OCI-LY7 (cell line): ENCODE results near the gene NPC1.

Experiments
- EZH2phosphoT487 ChIP-seq: fragments of 200-600 bp; sonication (generic); IDR thresholded peaks from 2 replicates; pipeline ENCODE4 v1.6.1; 2018; ENCODE audit warnings: low read depth, borderline replicate concordance, mild to moderate bottlenecking, mixed run types, antibody characterized with exemption, low read length, moderate library complexity, mixed read lengths
- TF ChIP-seq, protein P1 (sequence below): fragments of 200-600 bp; sonication (generic); conservative IDR thresholded peaks from 2 replicates; pipeline ENCODE4 v1.5.1; 2014; ENCODE audit warnings: mild to moderate bottlenecking, antibody characterized with exemption, low read length, moderate library complexity, mixed read lengths

DNA sequence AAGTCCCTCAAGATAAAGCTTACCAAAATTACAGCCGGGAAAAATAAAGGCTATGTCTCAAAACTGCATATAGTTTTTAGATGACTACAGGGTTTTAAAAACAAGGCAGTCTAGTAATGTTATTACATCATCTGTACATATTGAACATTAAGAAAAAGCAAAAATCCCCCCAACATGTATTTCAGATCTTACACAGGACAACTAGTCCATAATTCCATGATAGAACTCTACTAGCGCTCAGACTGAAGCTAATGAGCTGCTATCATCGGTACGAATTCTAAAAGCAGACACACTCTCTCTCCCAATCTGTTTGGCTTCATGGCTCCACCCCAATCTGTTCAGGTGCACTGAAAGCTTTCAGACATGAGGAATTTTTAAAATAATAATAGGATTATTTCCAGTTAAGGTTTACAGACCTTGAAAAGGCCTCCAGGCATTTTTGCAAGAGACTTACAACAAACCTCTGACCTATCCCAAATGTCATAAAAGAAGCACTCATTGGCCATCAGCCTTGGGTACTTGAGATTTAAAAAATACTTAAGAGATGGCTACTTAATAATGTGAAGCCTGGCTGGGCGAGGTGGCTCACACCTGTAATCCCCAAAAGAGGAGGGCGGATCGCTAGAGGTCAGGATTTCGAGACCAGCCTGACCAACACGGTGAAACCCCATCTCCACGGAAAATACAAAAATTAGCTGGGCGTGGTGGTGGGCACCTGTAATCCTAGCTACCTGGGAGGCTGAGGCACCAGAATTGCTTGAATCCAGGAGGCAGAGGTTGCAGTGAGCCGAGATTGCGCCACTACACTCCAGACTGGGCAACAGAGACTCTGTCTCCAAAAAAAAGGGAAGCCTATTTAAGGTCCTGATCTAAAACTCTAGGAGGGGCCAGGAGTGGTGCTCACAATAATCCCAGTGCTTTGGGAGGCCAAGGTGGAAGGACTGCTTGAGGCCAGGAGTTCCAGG lies 2.0 kb downstream of the NPC1 start:
- TF ChIP-seq, protein P1, sequence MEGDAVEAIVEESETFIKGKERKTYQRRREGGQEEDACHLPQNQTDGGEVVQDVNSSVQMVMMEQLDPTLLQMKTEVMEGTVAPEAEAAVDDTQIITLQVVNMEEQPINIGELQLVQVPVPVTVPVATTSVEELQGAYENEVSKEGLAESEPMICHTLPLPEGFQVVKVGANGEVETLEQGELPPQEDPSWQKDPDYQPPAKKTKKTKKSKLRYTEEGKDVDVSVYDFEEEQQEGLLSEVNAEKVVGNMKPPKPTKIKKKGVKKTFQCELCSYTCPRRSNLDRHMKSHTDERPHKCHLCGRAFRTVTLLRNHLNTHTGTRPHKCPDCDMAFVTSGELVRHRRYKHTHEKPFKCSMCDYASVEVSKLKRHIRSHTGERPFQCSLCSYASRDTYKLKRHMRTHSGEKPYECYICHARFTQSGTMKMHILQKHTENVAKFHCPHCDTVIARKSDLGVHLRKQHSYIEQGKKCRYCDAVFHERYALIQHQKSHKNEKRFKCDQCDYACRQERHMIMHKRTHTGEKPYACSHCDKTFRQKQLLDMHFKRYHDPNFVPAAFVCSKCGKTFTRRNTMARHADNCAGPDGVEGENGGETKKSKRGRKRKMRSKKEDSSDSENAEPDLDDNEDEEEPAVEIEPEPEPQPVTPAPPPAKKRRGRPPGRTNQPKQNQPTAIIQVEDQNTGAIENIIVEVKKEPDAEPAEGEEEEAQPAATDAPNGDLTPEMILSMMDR, result no peak
- TF ChIP-seq EZH2phosphoT487, result no peak
